Measurements from ENCODE around the gene PLEKHS1.

The PLEKHS1 gene

DNA sequence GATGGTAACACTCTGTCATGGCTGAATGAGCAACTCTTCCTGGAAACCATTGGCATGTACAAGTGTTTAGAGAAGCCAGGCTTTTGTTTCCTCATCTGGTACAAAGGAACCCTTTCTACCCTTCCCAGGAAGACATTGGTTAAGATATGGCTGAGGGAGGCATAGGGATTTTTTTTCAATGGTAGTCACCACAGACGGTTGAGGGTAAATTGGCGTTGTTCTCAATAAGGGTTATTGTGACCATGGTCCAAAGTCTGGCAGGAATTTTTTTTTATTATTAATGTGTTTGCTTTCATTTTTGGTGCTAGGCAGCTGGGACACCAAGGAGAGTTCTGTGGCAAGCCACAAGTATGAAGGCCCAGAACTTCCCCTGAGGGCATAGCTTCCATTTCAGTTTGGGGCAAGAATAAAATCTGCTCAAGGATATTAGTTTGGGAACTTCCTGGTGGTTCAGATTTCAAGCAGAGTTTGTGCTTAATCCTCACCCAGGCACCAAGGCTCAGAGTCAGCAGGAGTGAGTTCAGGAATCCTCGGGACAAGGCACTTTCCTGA, at the start of gene PLEKHS1:
Gene PLEKHS1 (plus strand): TSS at position 502 of the 552 bp plus-strand sequence. CDS start 3,596 bp downstream, outside the sequence.
- no peaks in the 10 kb centered on the region for H3K9me3 Mint-ChIP-seq
- no peak within 1 kb of the TSS for H3K27ac Mint-ChIP-seq
- peaks cover 9% of the 10 kb centered on the region for H3K27me3 Mint-ChIP-seq

GRCh38 chr10:113704637-113705343, 46.7 kb upstream of the PLEKHS1 start:
- Mint-ChIP-seq H3K27ac (no peak overlapping the region), H3K4me3 (no peak overlapping the region), H3K36me3 (ENCODE audit: low read depth) (peaks cover 18% of the 10 kb centered on the region), H3K9me3 (no peaks in the 10 kb centered on the region), H3K4me1 (ENCODE audit: low read depth) (peaks cover 11% of the 10 kb centered on the region), H3K27me3 (no peaks in the 10 kb centered on the region)
- intact Hi-C loops (cut with micrococcal nuclease): loop anchor here (5.0 kb wide), 1 partner anchor 398 kb away; no protein-coding TSS in a partner anchor

More for the DNA sequence above, at the start of gene PLEKHS1:
- Mint-ChIP-seq H3K36me3 (ENCODE audit: low read depth) (no peaks in the 10 kb centered on the region), H3K4me3 (no peak within 1 kb of the TSS), H3K4me1 (ENCODE audit: low read depth) (no peaks in the 10 kb centered on the region)
- intact Hi-C loops (cut with micrococcal nuclease): no loop called here

DNA sequence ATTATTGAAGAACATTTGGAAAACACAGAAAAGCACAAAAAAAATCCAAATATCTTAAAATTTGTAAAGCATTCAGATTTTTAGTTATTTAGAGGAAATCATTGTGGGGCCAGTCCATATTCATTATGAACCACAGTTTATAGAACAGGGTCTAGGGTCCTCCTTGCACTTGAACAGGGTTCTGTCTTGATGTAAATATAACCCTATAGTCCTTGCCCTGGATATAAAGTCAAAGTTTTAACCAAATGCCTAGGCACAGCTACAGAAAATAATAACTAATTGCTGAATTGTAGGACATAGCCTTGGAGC, 46.2 kb upstream of the PLEKHS1 start:
- no peaks in the 10 kb centered on the region for H3K9me3 Mint-ChIP-seq
- H3K27me3 Mint-ChIP-seq: no peaks in the 10 kb centered on the region
- peaks cover 11% of the 10 kb centered on the region for H3K4me1 Mint-ChIP-seq (ENCODE audit: low read depth)
- peaks cover 16% of the 10 kb centered on the region for H3K36me3 Mint-ChIP-seq (ENCODE audit: low read depth)
- no peak overlapping the region for H3K27ac Mint-ChIP-seq
- intact Hi-C loops (cut with micrococcal nuclease): loop anchor here (5.0 kb wide), 1 partner anchor 397 kb away; no protein-coding TSS in a partner anchor
- no peak overlapping the region for H3K4me3 Mint-ChIP-seq

DNA sequence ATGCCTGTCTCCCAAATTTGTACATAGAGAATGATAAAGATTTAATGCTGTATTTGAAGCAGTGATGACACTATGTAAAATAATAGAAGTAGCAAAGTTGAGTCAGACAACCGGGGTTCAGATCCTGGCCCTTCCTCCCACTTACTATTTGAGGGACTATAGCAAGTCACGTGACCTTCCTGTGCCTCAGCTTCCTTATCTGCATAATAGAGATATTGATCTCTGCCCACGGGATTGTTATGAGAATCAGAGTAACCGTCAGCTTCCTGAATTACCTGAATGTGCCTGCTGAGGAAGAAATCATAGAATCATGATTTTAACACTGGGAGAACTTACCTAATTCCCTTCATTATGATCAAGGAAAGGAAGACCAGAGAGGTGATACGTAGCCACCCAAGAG, 44.9 kb upstream of the PLEKHS1 start:
- Mint-ChIP-seq H3K36me3 (ENCODE audit: low read depth) (peaks cover 11% of the 10 kb centered on the region), H3K27me3 (no peaks in the 10 kb centered on the region), H3K4me3 (no peak overlapping the region), H3K9me3 (no peaks in the 10 kb centered on the region), H3K4me1 (ENCODE audit: low read depth) (peaks cover 11% of the 10 kb centered on the region), H3K27ac (no peak overlapping the region)
- intact Hi-C loops (cut with micrococcal nuclease): loop anchor here (5.0 kb wide), 1 partner anchor 396 kb away; no protein-coding TSS in a partner anchor

- intact Hi-C loops (cut with micrococcal nuclease): loop anchor here (5.0 kb wide), 1 partner anchor 394 kb away; no protein-coding TSS in a partner anchor
- Mint-ChIP-seq H3K27me3 (peaks cover 3% of the 10 kb centered on the region), H3K27ac (no peak overlapping the region), H3K36me3 (ENCODE audit: low read depth) (peaks cover 15% of the 10 kb centered on the region), H3K4me1 (ENCODE audit: low read depth) (peaks cover 11% of the 10 kb centered on the region), H3K9me3 (no peaks in the 10 kb centered on the region), H3K4me3 (no peak overlapping the region)
These were observed 42.8 kb upstream of the PLEKHS1 start for GRCh38 chr10:113708640-113709039.

- intact Hi-C loops (cut with micrococcal nuclease): loop anchor here (5.0 kb wide), 1 partner anchor 393 kb away; no protein-coding TSS in a partner anchor
- Mint-ChIP-seq H3K27me3 (peaks cover 7% of the 10 kb centered on the region), H3K4me3 (no peak overlapping the region), H3K27ac (no peak overlapping the region), H3K9me3 (no peaks in the 10 kb centered on the region), H3K36me3 (ENCODE audit: low read depth) (peaks cover 15% of the 10 kb centered on the region), H3K4me1 (ENCODE audit: low read depth) (peaks cover 11% of the 10 kb centered on the region)
These were observed 42.2 kb upstream of the PLEKHS1 start for GRCh38 chr10:113709221-113709838.

- H3K9me3 Mint-ChIP-seq: no peaks in the 10 kb centered on the region
- H3K4me1 Mint-ChIP-seq (ENCODE audit: low read depth): peaks cover 22% of the 10 kb centered on the region
- intact Hi-C loops (cut with micrococcal nuclease): no loop called here
- H3K27me3 Mint-ChIP-seq: peaks cover 17% of the 10 kb centered on the region
- H3K27ac Mint-ChIP-seq: no peak overlapping the region
- H3K36me3 Mint-ChIP-seq (ENCODE audit: low read depth): peaks cover 21% of the 10 kb centered on the region
- H3K4me3 Mint-ChIP-seq: no peak overlapping the region
These were observed 40.3 kb upstream of the PLEKHS1 start for GRCh38 chr10:113711142-113711541.

DNA sequence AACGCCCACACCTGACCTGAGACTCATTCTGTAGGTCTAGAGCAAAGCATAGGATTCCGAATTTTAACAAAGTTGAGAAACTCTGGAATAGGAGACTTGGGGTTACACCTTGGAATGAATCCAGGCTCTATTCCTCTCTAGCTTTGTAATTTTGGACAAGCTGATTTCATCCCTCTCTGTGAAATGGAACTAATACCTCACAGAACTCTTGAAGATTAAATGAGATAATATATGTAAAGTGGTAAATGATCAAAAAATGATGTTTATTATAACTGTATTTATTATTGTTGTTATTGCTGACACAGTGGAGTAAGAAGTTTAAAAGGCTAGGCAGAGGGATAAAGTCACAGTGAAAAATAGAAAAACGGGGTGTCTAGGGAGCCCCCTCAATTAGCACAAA, 39.5 kb upstream of the PLEKHS1 start:
- Mint-ChIP-seq H3K27me3 (peaks cover 17% of the 10 kb centered on the region), H3K9me3 (no peaks in the 10 kb centered on the region), H3K4me3 (no peak overlapping the region), H3K27ac (no peak overlapping the region), H3K36me3 (ENCODE audit: low read depth) (peaks cover 21% of the 10 kb centered on the region), H3K4me1 (ENCODE audit: low read depth) (peaks cover 25% of the 10 kb centered on the region)
- intact Hi-C loops (cut with micrococcal nuclease): no loop called here

GRCh38 chr10:113712755-113713639, 38.5 kb upstream of the PLEKHS1 start:
- Mint-ChIP-seq H3K27me3 (peaks cover 17% of the 10 kb centered on the region), H3K27ac (no peak overlapping the region), H3K36me3 (ENCODE audit: low read depth) (peaks cover 21% of the 10 kb centered on the region), H3K9me3 (no peaks in the 10 kb centered on the region), H3K4me3 (no peak overlapping the region), H3K4me1 (ENCODE audit: low read depth) (peaks cover 22% of the 10 kb centered on the region)
- intact Hi-C loops (cut with micrococcal nuclease): no loop called here

- H3K27me3 Mint-ChIP-seq: peaks cover 20% of the 10 kb centered on the region
- intact Hi-C loops (cut with micrococcal nuclease): no loop called here
- no peak overlapping the region for H3K4me3 Mint-ChIP-seq
- peaks cover 22% of the 10 kb centered on the region for H3K4me1 Mint-ChIP-seq (ENCODE audit: low read depth)
- H3K27ac Mint-ChIP-seq: no peak overlapping the region
- H3K9me3 Mint-ChIP-seq: no peaks in the 10 kb centered on the region
- H3K36me3 Mint-ChIP-seq (ENCODE audit: low read depth): peaks cover 21% of the 10 kb centered on the region
These were observed 37.9 kb upstream of the PLEKHS1 start for GRCh38 chr10:113713640-113713982.

DNA sequence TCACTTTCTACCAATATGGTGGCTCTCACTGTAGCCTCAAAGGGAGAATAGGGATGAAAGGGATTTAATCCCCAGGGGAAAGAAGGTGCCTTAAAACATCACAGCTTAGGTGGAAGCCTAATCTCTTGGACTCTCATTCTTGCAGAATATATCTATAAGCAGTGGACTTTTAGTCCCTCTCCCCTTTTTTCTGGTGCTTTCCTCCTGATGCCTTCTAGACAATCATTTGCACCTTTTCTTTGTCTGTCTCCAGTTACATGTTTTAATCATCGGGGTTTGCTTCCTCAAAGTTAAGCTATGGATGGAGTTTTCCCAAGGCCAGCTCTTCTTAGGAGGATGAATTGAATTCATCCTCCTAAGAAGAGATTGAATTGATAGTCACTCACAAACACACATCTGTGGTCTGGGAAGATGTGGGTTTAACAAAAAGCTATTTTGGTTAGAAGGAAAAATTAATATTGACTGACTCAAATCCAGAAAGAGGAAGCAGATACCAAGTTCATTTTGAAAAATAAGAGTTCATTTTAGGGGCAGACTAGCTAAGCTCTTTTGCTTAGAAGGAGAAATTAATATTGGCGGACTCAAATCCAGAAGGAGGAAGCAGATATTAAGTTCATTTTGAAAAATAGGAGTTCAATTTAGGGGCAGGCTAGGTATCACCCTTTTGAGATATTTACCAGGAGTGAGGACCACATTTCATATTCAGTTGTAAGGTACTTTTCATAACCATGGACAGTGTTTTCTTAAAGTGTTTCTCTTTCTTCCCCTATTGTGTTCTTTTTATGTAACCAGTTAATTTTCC, 35.2 kb upstream of the PLEKHS1 start:
- Mint-ChIP-seq H3K36me3 (ENCODE audit: low read depth) (peaks cover 39% of the 10 kb centered on the region), H3K4me1 (ENCODE audit: low read depth) (peaks cover 17% of the 10 kb centered on the region), H3K4me3 (no peak overlapping the region), H3K27ac (no peak overlapping the region), H3K9me3 (no peaks in the 10 kb centered on the region), H3K27me3 (peaks cover 23% of the 10 kb centered on the region)
- intact Hi-C loops (cut with micrococcal nuclease): loop anchor here (5.0 kb wide), 1 partner anchor 39 kb away; the partner anchor contains the start of gene CASP7

GRCh38 chr10:113718969-113719822, 32.3 kb upstream of the PLEKHS1 start:
- intact Hi-C loops (cut with micrococcal nuclease): loop anchor here (5.0 kb wide), 1 partner anchor 42 kb away; the partner anchor contains the start of gene CASP7
- Mint-ChIP-seq H3K27me3 (peaks cover 18% of the 10 kb centered on the region), H3K36me3 (ENCODE audit: low read depth) (peaks cover 58% of the 10 kb centered on the region), H3K27ac (no peak overlapping the region), H3K9me3 (no peaks in the 10 kb centered on the region), H3K4me1 (ENCODE audit: low read depth) (peaks cover 17% of the 10 kb centered on the region), H3K4me3 (no peak overlapping the region)
